ENCODE measurements around the gene KMT2D.

KMT2D gene

DNA sequence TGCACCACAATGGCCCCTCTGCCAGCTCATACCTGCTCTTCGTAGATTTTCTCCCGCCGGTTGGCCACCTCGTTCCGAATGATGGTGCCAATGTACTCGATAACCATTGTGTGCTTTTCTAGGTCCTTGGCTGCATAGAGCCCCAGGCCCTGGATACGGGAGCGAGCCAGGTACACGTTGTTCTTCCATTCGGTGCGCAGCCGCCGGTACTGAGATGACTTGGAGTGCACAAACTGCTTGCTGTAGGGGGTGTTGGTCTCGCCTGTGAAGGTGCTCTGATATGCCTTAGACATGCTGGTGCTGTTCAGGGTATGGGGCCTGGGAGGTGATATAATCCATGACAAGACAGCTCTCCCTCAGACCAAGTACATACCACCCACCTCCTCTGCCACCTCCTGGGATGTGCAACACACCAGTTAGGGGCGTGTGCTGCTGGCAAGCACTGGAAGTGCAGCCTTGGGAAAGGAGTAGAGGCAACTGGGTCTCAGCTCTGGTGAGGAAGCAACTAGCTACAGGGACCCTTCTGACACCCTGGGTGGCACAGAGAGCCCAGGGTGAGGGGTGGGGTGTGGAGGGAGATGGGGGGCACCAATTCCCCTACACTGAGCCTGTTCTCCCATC, 37.9 kb downstream of the KMT2D start:
- Histone ChIP-seq H3K36me3 (peaks cover 60% of the 10 kb centered on the region), H3K27me3 (no peaks in the 10 kb centered on the region), H3K9me3 (no peaks in the 10 kb centered on the region), H3K4me1 (no peaks in the 10 kb centered on the region), H3K4me3 (ENCODE audit: low read depth, low read length) (no peak overlapping the region)
- no peak for DNase-seq
- TF ChIP-seq, protein P1, sequence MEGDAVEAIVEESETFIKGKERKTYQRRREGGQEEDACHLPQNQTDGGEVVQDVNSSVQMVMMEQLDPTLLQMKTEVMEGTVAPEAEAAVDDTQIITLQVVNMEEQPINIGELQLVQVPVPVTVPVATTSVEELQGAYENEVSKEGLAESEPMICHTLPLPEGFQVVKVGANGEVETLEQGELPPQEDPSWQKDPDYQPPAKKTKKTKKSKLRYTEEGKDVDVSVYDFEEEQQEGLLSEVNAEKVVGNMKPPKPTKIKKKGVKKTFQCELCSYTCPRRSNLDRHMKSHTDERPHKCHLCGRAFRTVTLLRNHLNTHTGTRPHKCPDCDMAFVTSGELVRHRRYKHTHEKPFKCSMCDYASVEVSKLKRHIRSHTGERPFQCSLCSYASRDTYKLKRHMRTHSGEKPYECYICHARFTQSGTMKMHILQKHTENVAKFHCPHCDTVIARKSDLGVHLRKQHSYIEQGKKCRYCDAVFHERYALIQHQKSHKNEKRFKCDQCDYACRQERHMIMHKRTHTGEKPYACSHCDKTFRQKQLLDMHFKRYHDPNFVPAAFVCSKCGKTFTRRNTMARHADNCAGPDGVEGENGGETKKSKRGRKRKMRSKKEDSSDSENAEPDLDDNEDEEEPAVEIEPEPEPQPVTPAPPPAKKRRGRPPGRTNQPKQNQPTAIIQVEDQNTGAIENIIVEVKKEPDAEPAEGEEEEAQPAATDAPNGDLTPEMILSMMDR (IDR thresholded peaks at IDR 0.05; ENCODE audit: low read depth, low read length) = no peak

DNA sequence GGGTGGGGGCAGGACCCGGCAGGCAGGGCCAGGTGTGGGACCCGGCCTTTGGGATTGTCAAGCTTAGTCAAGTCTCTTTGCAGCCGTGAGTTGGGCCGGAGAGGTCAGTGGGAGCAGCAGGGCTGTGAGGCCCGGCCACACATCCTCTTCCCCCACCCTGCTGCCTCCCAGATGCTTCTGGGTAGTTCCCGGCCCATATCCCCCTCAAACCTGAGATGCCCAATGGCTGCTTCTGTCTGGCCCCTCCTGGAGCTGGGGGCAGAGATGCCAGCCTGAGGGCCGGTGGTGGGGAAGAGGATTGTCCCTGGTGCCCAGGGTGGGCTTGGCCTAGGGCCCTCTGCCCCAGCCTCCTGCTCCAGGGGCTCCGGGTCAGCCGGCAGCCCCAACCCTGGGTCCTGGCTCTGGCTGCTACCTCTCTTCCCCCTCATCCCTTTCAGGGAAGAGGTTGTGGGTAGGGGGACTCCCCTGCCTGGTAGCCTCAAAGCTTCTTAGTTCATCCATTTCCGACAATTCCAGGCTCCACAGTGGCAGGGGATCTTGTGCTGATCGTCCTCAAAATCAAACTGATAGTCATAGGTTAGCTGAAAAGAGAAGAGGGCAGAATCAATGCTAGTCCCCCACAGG, 39.2 kb downstream of the KMT2D start:
- H3K27me3 ChIP-seq = no peaks in the 10 kb centered on the region
- no peak overlapping the region for H3K4me3 ChIP-seq (ENCODE audit: low read depth, low read length)
- TF ChIP-seq, protein P1 (IDR thresholded peaks at IDR 0.05; ENCODE audit: low read depth, low read length) = no peak
- no peak for DNase-seq
- H3K9me3 ChIP-seq = no peaks in the 10 kb centered on the region
- H3K36me3 ChIP-seq = peaks cover 51% of the 10 kb centered on the region
- H3K4me1 ChIP-seq = no peaks in the 10 kb centered on the region

DNA sequence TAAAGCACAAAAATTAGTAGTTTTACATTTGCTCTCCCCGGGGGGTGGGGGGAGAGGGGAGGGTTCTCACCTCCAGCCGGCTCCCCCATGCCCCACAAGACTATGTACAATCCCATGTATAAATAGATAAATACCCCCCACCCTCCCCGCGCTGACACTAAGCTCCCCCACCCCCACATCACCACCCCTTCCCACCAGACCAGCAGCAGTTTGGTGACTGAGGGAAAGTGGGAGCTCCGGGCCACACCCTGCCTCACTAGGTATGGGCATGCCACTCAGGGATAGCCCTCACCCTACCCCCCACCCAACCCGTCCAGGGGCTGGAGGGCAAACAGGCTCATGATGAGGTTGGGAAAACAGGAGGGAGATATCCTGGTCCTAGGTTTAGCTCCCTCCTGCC, 40.2 kb downstream of the KMT2D start:
- TF ChIP-seq, protein P1 (IDR thresholded peaks at IDR 0.05; ENCODE audit: low read depth, low read length) = no peak
- Histone ChIP-seq H3K4me1 (no peaks in the 10 kb centered on the region), H3K36me3 (peaks cover 41% of the 10 kb centered on the region), H3K9me3 (no peaks in the 10 kb centered on the region), H3K27me3 (no peaks in the 10 kb centered on the region), H3K4me3 (ENCODE audit: low read depth, low read length) (no peak overlapping the region)
- DNase-seq = no peak

DNA sequence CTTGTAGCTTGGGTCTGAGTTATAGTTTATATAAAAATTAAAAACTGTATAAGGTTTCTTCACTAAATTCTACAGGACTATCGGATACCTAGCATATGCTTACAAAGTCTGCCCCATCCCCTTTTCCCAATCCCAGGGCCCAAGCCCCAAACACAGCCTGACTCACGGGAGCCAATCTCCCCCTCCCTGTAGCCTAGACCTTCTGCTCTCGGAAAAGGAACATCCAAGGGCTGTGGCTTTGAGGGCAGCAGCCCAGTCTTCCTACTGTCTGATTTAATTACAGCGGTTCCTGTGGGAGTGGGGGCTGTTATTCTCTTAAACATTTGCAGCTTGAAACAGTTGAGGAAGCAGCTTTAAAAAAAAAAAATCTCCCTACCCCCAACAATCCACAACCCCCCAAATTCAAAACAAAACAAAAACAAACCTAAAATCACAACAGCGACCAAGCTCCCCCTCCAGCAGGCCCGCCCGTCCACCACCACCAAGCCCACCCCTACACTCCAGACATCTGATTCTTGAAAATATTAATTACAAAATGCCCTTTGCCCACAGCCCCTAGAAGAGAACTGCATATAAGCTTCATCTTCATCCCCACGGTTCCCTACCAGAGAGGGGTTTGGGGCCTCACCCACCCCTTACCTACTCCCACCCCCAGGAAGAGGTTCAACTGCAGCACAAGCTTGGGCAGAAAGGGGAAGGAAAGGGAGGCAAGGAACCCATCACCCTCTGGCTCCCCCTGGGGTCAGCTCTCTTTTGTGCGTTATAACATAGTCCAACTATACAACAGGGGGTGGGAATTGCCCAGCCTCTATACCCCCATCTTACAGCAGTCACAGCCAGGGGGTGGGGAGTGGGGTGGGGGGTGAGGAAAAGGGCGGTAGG, 40.9 kb downstream of the KMT2D start:
- Histone ChIP-seq H3K9me3 (no peaks in the 10 kb centered on the region), H3K4me3 (ENCODE audit: low read depth, low read length) (peak overlapping the region; percentile 79), H3K27me3 (no peaks in the 10 kb centered on the region), H3K36me3 (peaks cover 34% of the 10 kb centered on the region), H3K4me1 (no peaks in the 10 kb centered on the region)
- peak; percentile 64 for DNase-seq
- TF ChIP-seq, protein P1 (IDR thresholded peaks at IDR 0.05; ENCODE audit: low read depth, low read length) = peak; percentile 64

DNA sequence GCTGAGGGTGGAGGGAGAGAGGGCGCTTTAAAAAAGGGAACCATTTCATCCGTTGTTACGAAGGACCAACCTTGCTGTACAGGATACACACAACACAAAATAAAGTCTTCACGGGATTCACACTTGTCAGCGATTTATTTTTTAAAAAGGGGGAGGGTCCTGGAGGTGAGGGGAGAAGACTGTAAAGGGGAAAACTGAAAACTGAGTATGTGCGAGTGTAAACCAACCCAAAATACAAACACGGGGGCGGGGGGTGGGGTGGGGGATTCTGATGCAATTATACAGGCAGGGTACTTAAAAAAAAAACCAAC, 41.5 kb downstream of the KMT2D start:
- no peaks in the 10 kb centered on the region for H3K4me1 ChIP-seq
- no peaks in the 10 kb centered on the region for H3K27me3 ChIP-seq
- H3K4me3 ChIP-seq (ENCODE audit: low read depth, low read length) = peak overlapping the region; percentile 79
- no peaks in the 10 kb centered on the region for H3K9me3 ChIP-seq
- TF ChIP-seq, protein P1 (IDR thresholded peaks at IDR 0.05; ENCODE audit: low read depth, low read length) = no peak
- DNase-seq = no peak
- peaks cover 28% of the 10 kb centered on the region for H3K36me3 ChIP-seq
